GM12874 (cell line): Measurements from ENCODE around the gene STXBP1.
A peak's percentile ranks its signal among the peaks of the same experiment; 100 is the strongest.

ENCODE experiments used
- TF ChIP-seq, protein P1 (sequence below): IDR thresholded peaks from 2 replicates; pipeline ENCODE4 v1.5.1; 2011; ENCODE audit warnings: low read depth, mild to moderate bottlenecking, control low read depth, low read length, moderate library complexity; ENCODE audit not compliant: insufficient read depth

The STXBP1 gene

DNA sequence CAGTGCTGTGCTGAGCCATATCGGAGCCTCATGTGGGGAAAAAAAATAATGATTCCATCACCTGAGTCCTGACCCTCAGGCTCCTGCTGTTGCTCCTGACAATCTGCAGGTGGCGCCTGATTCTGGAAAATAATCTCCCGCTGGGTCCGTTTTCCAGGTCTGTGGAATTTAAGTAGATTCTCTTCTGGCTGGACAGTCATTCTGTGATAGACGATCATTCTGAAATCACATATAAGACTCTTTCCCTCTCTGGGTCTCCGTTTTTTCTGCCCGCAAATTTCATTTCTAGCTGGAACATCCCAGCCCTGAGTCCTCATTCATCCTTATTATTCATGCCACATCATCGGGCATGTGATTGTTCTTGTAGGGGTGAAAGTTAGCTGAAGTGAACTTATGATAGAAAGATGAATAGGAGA is 22.1 kb upstream of the STXBP1 start:
- TF ChIP-seq, protein P1, sequence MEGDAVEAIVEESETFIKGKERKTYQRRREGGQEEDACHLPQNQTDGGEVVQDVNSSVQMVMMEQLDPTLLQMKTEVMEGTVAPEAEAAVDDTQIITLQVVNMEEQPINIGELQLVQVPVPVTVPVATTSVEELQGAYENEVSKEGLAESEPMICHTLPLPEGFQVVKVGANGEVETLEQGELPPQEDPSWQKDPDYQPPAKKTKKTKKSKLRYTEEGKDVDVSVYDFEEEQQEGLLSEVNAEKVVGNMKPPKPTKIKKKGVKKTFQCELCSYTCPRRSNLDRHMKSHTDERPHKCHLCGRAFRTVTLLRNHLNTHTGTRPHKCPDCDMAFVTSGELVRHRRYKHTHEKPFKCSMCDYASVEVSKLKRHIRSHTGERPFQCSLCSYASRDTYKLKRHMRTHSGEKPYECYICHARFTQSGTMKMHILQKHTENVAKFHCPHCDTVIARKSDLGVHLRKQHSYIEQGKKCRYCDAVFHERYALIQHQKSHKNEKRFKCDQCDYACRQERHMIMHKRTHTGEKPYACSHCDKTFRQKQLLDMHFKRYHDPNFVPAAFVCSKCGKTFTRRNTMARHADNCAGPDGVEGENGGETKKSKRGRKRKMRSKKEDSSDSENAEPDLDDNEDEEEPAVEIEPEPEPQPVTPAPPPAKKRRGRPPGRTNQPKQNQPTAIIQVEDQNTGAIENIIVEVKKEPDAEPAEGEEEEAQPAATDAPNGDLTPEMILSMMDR, result peak; percentile 71

DNA sequence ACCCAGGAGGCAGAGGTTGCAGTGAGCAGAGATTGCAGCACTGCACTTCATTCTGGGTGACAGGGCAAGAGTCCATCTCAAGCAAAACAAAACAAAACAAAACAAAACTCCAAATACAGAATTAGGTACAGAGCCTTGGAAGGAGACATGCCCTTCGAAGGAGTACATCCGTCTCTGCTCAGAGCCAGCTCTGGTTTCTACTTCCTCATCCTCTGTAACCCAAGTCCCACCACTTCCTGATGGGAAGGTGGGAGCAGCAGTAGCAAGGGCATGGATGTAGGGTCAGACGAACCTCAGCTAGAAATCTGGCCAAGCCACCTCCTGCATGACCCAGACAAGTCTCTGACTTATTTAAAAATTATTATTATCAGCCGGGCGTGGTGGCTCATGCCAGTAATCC is 16.5 kb upstream of the STXBP1 start:
- TF ChIP-seq, protein P1, result no peak

DNA sequence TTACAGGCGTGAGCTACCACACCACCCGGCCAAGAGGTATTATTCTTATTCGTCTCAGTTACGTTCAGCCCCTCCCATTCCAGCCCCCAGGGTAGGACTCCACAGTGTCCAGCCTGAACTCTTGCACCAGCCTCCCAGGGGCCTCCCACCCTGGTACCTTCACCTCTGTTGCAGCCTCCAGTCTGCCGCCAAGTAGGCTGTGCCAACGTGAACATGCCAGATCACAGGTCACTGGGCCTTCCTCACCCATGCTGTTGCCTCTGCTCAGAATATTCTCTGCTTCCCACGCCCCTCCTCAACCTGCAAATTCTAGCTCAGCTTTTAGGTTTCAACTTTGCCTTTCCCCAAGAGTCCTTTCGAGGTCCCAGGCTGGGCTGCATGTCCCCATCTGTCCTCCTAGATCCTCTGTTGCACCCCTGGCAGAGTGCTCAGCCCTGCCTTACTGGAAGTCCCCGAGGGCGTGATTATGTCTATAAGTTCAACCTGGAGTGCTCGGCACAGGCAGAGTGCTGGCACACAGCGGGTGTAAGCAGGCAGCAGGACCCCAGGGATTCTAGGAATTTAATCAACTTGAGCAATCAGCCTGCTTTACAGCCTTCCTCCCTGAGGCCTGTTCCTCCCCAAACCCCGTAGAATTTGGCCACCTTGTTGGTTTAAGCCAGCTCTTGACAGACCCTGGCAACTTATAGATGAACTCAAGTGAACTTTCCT is 13.1 kb upstream of the STXBP1 start:
- TF ChIP-seq, protein P1, result no peak

DNA sequence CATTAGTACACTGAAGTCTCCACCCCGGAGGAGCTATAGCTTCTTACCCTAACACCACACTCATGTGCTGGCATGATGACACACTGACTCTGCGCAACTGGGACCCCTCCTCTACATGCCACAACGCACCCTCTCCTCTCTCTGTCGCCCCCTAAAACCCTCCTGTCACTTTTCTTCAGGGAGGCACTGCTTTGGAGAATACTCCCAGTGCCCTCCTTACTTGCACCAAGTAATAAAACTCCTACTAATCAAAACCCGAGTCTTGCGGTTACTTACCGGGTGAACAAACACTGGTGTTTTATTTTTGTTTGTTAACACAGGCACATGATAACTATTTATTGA is 12.6 kb upstream of the STXBP1 start:
- TF ChIP-seq, protein P1, result no peak

DNA sequence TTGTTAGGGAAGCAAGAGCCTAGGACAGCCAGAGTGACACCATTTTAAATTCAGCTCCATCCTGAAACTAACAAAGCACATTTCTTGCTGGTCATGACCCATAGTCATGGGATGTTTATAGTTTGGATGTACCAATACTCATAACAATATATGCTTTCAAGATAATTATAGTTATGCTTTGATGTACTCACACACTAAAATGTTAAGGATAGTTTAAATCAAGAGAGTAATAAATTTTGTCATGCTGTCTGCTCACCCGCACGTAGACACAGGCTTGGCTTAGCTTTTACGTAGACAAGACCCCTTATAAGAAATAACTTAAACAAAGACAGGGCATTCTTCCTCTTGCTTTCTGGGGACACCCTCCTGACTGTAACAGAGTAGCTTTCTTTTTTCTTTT is 8.9 kb upstream of the STXBP1 start:
- TF ChIP-seq, protein P1, result no peak

DNA sequence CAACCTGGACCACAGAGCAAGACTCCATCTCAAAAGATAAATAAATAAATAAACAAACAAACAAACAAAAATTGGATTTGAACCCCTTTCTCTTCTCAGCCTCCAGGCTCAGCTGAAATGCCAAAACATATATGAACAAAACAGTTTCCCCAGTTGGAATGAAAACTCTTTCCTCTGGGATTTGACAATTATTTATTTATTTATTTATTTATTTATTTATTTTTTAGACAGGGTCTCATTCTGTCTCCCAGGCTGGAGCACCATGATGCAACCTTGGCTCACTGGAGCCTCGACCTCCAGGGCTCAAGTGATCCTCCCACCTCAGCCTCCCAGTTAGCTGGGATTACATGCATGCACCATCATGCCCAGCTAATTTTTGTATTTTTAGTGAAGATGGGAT is 6.0 kb upstream of the STXBP1 start:
- TF ChIP-seq, protein P1, result no peak

DNA sequence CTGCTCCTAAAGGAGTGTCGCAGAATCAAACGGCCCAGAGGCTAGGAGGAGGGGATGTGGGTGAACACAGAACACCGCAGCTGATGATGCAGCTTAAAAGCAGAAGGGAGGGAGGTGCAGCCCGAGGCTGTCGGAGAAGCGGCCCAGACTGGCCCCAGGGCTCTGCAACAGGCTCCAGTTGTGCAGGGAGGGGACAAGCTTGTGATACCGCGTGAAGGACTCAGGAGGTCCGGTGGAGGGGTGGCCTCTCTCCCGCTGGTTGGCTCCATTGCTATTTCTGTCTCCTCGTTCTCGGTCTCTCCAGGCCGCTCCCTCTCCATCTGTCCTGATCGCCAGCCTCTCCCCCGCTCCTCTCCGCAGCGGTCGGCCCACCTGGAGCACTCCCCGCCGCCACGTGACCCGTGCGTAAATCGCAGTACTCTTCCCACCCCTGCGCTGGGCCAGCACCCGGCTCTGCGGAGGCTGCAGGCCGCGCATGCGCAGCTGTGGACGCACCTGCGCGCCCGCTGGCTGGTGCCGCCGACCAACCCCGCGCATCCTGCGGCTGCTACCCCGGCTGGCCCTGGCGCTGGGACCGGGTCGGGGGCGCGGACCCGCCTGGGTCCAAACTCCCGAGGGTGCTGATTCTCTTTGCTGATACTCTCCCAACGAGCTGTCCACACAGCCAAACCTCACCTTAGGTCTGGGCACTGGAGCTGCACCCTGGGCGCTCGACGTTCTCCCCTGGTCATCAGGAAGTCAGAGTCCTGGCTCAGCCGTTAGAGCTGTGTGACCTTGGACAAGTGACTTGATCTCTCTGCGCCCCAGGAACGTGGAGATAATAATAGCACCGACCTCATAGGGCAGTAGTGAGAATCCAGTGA is 3.7 kb upstream of the STXBP1 start:
- TF ChIP-seq, protein P1, result no peak
